Activated CD8-positive, alpha-beta memory T cell treated with anti-CD3 and anti-CD28 coated beads, Interleukin-2, amount 50 U/mL, for 4 hours (primary cell): Measurements from ENCODE around the gene EXD1.
"Not testable (repeated sequence)": the region's sequence is repeated elsewhere in the genome, so short reads cannot be mapped to it uniquely, and the experiment has no call there.

Source experiments
- DNase-seq: peaks from one replicate; pipeline ENCODE4 v3.0.0-alpha.2; 2020

EXD1 gene

GRCh38 chr15:41230345-41230649 is 260 bp downstream of the EXD1 start:
- no peak for DNase-seq

GRCh38 chr15:41219381-41219780 is 11.2 kb downstream of the EXD1 start:
- no peak for DNase-seq

- no peak for DNase-seq
Measured at GRCh38 chr15:41218851-41219250, 11.7 kb downstream of the EXD1 start.

- no peak for DNase-seq
Measured at GRCh38 chr15:41215708-41216107, 14.8 kb downstream of the EXD1 start.

DNA sequence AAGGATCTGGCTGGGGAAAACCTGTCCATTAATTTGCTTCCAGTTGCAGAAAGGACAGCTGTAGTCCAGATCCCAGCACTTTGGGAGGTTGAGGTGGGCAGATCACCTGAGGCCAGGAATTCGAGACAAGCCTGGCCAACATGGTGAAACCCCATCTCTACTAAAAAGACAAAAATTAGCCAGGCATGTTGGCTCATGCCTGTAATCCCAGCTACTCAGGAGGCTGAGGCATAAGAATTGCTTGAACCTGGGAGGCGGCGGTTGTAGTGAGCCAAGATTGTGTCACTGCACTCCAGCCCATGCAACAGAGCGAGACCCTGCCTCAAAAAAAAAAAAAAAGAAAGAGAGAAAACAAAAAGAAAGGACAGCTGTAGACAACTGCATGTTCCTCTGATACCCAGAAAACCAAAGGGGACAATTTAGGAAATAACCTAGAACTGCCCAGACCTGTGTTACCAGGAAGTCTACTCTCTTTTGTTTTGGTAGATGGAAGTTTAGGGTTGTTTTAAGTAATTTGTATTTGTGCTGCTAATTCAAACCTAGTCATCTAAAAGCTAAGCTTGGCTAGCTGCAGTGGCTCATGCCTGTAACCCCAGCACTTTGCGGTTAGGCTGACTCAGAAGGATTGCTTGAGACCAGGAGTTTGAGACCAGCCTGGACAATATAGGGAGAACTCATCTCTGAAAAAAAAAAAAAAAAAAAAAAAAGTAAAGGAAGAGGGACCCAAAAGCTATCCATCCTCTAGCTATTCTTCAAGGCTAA is 22.7 kb downstream of the EXD1 start:
- no peak for DNase-seq

GRCh38 chr15:41205315-41205714 is 25.2 kb downstream of the EXD1 start:
- DNase-seq = no peak

- no peak for DNase-seq
Measured at GRCh38 chr15:41203395-41203794, 27.2 kb downstream of the EXD1 start.

GRCh38 chr15:41199470-41199869 is 31.1 kb downstream of the EXD1 start:
- no peak for DNase-seq

- no peak for DNase-seq
Measured at GRCh38 chr15:41194444-41194843, 36.1 kb downstream of the EXD1 start.

DNA sequence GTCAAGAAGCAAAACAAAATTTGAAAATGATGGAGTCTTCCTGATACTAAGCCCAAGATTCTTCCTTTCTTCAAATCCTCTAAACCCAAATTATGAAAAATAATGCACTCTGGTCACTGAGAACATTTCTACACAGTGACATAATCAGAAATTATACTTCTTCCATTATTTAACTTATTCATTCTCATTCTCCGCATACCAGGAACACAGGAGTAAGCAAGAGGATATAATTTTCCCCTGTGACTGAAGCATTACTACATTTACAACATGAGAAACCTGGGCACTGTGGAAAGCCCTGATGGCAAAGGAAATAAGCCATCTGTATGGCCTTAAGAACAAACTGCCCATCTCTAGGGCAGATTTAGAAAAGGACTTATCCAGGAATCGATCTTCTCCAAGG is 47.0 kb downstream of the EXD1 start:
- DNase-seq = no peak

GRCh38 chr15:41182266-41182665 is 48.3 kb downstream of the EXD1 start:
- no peak for DNase-seq

DNA sequence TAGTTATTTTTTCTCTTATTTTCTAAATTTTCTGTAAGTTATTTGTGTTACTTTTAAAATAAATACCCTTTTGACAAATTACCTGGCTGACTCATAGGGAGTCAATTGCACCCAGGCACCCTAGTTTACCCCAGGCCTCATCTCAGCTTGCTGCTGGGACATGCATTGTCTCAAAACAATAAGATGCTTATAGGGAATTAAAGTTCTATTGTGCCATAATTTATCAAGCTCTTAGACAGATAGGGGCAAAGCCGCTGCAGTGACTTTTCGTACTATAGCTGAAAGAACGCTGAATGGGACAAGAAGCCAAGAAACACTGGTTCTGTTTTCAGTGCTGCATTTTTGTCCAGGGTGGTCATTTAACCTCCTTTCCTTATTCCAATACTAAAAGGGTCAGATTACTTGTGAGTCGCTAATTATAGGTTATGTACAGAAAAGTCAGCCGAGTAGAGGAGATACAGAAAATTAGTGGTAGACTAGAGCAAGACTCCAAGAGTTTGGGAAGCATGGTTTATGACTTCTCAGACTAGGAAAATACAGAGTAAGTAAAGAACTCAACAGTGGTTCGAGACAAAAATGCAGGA is 50.3 kb downstream of the EXD1 start:
- DNase-seq = no peak

DNA sequence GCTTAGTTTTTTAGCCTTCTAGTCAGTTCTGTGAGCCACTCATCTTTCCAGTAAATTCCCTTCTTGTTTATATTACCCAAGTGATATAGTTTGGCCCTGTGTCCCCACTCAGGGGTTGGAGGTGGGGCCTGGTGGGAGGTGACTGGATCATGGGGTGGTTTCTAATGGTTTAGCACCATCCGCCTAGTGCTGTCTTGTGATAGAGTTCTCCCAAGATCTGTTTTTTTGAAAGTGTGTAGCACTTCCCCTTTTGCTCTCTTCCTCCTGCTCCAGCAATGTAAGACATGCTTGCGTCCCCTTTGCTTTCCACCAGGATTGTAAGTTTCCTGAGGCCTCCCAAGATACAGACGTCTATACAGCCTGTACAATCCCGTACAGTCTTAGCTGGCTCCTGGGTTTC is 60.8 kb downstream of the EXD1 start:
- DNase-seq = no peak

GRCh38 chr15:41169086-41169485 is 61.5 kb downstream of the EXD1 start:
- DNase-seq = no peak

GRCh38 chr15:41161736-41162135 is 68.8 kb downstream of the EXD1 start:
- no peak for DNase-seq

DNA sequence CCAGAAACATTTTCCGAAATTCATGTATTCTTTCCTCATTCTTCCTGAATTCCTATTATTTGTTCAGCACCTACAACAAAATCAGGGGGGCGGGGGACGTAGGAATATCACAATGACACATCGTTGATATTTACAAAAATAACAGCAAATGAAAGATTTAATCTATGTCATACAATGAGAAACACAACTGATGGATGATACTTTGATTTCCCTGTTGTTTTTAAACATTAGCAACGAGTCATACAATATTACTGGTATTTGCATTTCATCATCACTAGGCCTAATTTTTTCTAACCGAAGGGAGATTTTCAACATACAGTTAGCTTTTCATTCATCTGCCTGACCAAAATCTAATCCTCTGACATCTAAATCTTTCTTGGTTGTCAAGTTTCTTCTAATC is 69.2 kb downstream of the EXD1 start:
- no peak for DNase-seq

GRCh38 chr15:41160639-41161315 is 69.8 kb downstream of the EXD1 start:
- DNase-seq = no peak

DNA sequence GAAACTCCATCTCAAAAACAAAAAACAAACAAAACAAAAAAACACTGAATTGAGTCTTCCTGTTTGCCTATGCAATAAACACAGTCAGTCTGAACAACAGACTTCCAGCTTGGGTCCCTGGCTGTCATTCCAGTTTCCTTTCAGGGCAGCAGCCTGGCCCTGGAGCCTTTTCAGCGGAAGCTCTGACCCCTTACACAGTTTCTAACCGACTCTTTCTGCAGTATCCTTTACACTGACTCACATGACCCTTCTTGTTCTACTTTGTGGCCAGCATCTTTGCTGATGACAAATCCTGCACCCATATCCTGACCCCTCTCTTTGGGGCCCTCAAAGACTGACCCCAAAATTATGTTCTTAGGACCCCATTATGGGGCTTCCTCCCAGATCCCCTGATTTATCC is 76.1 kb downstream of the EXD1 start:
- DNase-seq = no peak

DNA sequence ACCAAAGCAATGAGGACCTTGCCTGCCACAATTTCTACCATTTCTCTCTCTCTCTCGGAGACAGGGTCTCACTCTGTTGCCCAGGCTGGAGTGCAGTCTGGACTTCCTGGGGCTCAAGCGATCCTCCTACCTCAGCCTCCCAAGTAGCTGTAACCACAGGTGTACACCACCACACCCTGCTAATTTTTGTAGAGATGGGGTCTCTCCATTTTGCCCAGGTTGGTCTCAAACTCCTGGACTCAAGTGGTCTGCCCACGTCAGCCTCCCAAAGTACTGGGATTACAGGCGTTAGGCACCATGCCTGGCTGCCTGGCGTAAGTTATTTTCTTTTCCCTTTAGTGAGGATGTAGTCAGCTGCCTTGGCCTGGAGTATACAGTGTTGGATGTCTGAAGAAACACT is 76.8 kb downstream of the EXD1 start:
- DNase-seq = no peak

- no peak for DNase-seq
Measured at GRCh38 chr15:41151451-41152005, 79.0 kb downstream of the EXD1 start.

DNA sequence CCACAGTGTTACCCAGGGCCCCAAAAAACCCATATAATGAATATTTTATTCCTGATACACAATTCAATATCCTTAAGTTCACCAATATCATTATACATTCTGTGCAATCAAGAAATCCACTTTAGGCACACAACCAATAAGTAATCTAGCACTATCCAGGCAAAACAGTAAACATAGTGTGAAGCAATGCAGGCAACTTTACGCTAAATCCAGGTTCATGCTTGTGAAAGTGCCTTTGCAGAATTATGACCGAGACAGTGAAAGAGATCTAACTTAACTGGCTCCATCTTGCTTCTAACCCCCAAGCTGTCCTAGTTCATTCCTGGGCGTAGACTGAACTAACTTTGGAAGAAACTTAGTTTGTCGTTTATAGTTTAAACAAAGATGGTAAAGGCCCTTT is 80.3 kb downstream of the EXD1 start:
- no peak for DNase-seq

DNA sequence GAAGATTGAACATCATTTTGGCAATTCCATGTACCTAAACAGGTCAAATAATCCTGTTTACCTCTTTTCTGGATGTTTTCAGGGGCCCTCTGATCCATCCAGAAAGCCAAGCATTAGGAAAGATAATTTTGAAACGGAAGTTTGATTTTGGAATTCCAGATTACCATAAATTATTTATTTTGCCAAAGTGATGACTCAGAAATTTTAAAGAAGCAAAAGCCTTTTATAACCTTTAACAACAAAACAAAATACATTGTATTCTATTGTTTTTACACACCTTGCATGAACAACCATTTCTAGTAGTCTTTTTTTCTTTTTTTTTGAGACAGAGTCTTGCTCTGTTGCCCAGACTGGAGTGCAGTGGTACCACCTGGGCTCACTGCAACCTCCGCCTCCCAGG is 82.5 kb downstream of the EXD1 start:
- no peak for DNase-seq

GRCh38 chr15:41139619-41140018 is 90.9 kb downstream of the EXD1 start:
- no peak for DNase-seq

- DNase-seq = not testable (repeated sequence)
Measured at GRCh38 chr15:41139112-41139511, 91.4 kb downstream of the EXD1 start.
